IMR-90 (cell line): ENCODE results near the gene URAD. TPM values are rescaled to one million over a fixed set of nuclear protein-coding genes. Genes with fewer than 3 reads are reported as not detected.

ENCODE experiments used
- ATAC-seq: fragments of 200-7000 bp; cut with Tn5 transposase; 2 replicates; pipeline ENCODE4 v1.9.1; 2020; ENCODE audit warnings: low read depth, mild to moderate bottlenecking, moderate library complexity
- BruUV-seq: library from RNA; stranded (reverse); fragments of 400-500 nt; replicated peaks from 2 replicates; lab custom pipeline; 2021; lab: Mats Ljungman, UMichigan
- CTCF ChIA-PET: fragments of 300-600 bp; formaldehyde crosslinking; extraction: SDS; loops from one replicate; lab custom pipeline; 2021; ENCODE audit warnings: antibody characterized with exemption; lab: Yijun Ruan, JAX
- POLR2A ChIA-PET: fragments of 300-600 bp; sonication (Branson Sonifier 250); formaldehyde crosslinking; loops from one replicate; lab custom pipeline; 2022; ENCODE audit warnings: antibody characterized with exemption; ENCODE audit not compliant: unreplicated experiment; lab: Charles Lee
- DNase-seq: peaks from one replicate; pipeline ENCODE4 v3.0.0; 2013
- H2AFZ ChIP-seq: replicated peaks from 2 replicates; pipeline ENCODE3; 2013; ENCODE audit warnings: low read length, mild to moderate bottlenecking; ENCODE audit not compliant: poor library complexity
- H2AK5ac ChIP-seq: 2 replicates; pipeline ENCODE4 v1.6.1; 2013; ENCODE audit warnings: low read depth, low read length, inconsistent platforms
- H2AK9ac ChIP-seq: replicated peaks from 2 replicates; pipeline ENCODE3; 2013; ENCODE audit warnings: mild to moderate bottlenecking, low read depth, low read length, moderate library complexity; ENCODE audit not compliant: poor library complexity
- H2BK120ac ChIP-seq: 2 replicates; pipeline ENCODE4 v1.6.1; 2013; ENCODE audit warnings: low read depth, low read length, inconsistent platforms
- H2BK15ac ChIP-seq: 3 replicates; pipeline ENCODE4 v1.6.1; 2013; ENCODE audit warnings: low read depth, low read length, inconsistent platforms
- H2BK20ac ChIP-seq: 2 replicates; pipeline ENCODE4 v1.6.1; 2013; ENCODE audit warnings: low read depth, mild to moderate bottlenecking, inconsistent platforms, low read length, moderate library complexity
- H2BK5ac ChIP-seq: 2 replicates; pipeline ENCODE4 v1.6.1; 2013; ENCODE audit warnings: mild to moderate bottlenecking, low read depth, low read length, inconsistent platforms; ENCODE audit not compliant: poor library complexity, severe bottlenecking
- H3K14ac ChIP-seq: replicated peaks from 2 replicates; pipeline ENCODE4 v1.6.1; 2013; ENCODE audit warnings: low read depth, low read length, inconsistent platforms
- H3K18ac ChIP-seq: 2 replicates; pipeline ENCODE4 v1.6.1; 2013; ENCODE audit warnings: low read depth, low read length, control low read depth
- H3K23ac ChIP-seq: 2 replicates; pipeline ENCODE4 v1.6.1; 2013; ENCODE audit warnings: low read depth, low read length, inconsistent platforms
- H3K27ac ChIP-seq: 2 replicates; pipeline ENCODE4 v1.5.1; 2013; ENCODE audit warnings: mild to moderate bottlenecking, control low read depth, low read length; ENCODE audit not compliant: insufficient read depth
- H3K27me3 ChIP-seq: 2 replicates; pipeline ENCODE4 v1.6.1; 2013; ENCODE audit warnings: low read length; ENCODE audit not compliant: control insufficient read depth, insufficient read depth
- H3K36me3 ChIP-seq: 2 replicates; pipeline ENCODE4 v1.6.1; 2013; ENCODE audit warnings: low read length, mixed read lengths; ENCODE audit not compliant: control insufficient read depth, insufficient read depth
- H3K4ac ChIP-seq: 2 replicates; pipeline ENCODE4 v1.6.1; 2013; ENCODE audit warnings: low read depth, low read length, inconsistent platforms
- H3K4me1 ChIP-seq: 2 replicates; pipeline ENCODE4 v1.6.1; 2013; ENCODE audit warnings: low read length, mixed read lengths; ENCODE audit not compliant: control insufficient read depth, insufficient read depth
- H3K4me2 ChIP-seq: 2 replicates; pipeline ENCODE4 v1.6.1; 2013; ENCODE audit warnings: low read depth, mild to moderate bottlenecking, control low read depth, low read length, moderate library complexity
- H3K4me3 ChIP-seq: 2 replicates; pipeline ENCODE4 v1.5.1; 2013; ENCODE audit warnings: low read depth, mild to moderate bottlenecking, control low read depth, low read length, moderate library complexity; ENCODE audit not compliant: insufficient read depth
- H3K56ac ChIP-seq: 2 replicates; pipeline ENCODE4 v1.6.1; 2013; ENCODE audit warnings: low read length, inconsistent platforms; ENCODE audit not compliant: insufficient read depth; ENCODE audit errors: extremely low read depth
- H3K79me1 ChIP-seq, 2 experiments: 2 replicates each; pipeline ENCODE4 v1.6.1; 2013; ENCODE audit warnings: low read length in 2 of 2, inconsistent platforms in 1 of 2, low read depth in 1 of 2
- H3K9ac ChIP-seq: 2 replicates; pipeline ENCODE4 v1.6.1; 2013; ENCODE audit warnings: low read depth, low read length, control low read depth
- H3K9me1 ChIP-seq: 2 replicates; pipeline ENCODE4 v1.6.1; 2013; ENCODE audit warnings: low read length, inconsistent platforms; ENCODE audit not compliant: insufficient read depth
- H3K9me3 ChIP-seq: 2 replicates; pipeline ENCODE4 v1.6.1; 2013; ENCODE audit warnings: low read length; ENCODE audit not compliant: control insufficient read depth, insufficient read depth
- H4K20me1 ChIP-seq: 2 replicates; pipeline ENCODE4 v1.6.1; 2013; ENCODE audit warnings: low read length, inconsistent platforms; ENCODE audit not compliant: insufficient read depth
- H4K5ac ChIP-seq: 2 replicates; pipeline ENCODE4 v1.6.1; 2013; ENCODE audit warnings: mild to moderate bottlenecking, low read depth, low read length, control low read depth
- H4K8ac ChIP-seq, 2 experiments: 2 replicates each; pipeline ENCODE4 v1.6.1; 2013; ENCODE audit warnings: low read depth in 2 of 2, low read length in 2 of 2, control low read depth in 1 of 2, inconsistent platforms in 1 of 2
- H4K91ac ChIP-seq: 2 replicates; pipeline ENCODE4 v1.6.1; 2013; ENCODE audit warnings: low read depth, low read length, inconsistent platforms; ENCODE audit not compliant: insufficient read depth
- CHD1 ChIP-seq: IDR thresholded peaks from 2 replicates; pipeline ENCODE4 v1.6.1; 2012; ENCODE audit warnings: low read depth, low read length, improper control_type of control experiment
- RAD21 ChIP-seq: IDR thresholded peaks from 2 replicates; pipeline ENCODE4 v1.6.1; 2012; ENCODE audit warnings: low read length, improper control_type of control experiment
- RFX5 ChIP-seq: IDR thresholded peaks from 2 replicates; pipeline ENCODE4 v1.8.0; 2012; ENCODE audit warnings: low read depth, mild to moderate bottlenecking, low read length, moderate library complexity
- WGBS, 2 experiments: methylation state at CpG; one replicate each; pipeline versions ENCODE4 v1.1.5 to v1.1.7; 2013; ENCODE audit warnings: missing lambda C conversion rate in 2 of 2; ENCODE audit not compliant: insufficient read length in 1 of 2; ENCODE audit errors: extremely low coverage in 2 of 2; 5-methylcytosine and 5-hydroxymethylcytosine counted together
- dilution Hi-C: fragments of 300-500 bp; cut with HindIII; formaldehyde crosslinking; loops from one replicate; pipeline ENCODE4 v1.14.3; 2018; ENCODE audit warnings: low sequenced_read_pairs; ENCODE audit not compliant: unreplicated experiment
- in situ Hi-C: fragments of 300-500 bp; cut with MboI; formaldehyde crosslinking; loops from 3 replicates; pipeline ENCODE4 v1.14.3; 2019; ENCODE audit warnings: low sequenced_read_pairs, inconsistent platforms, mixed read lengths
- intact Hi-C: fragments of 100-400 bp; cut with micrococcal nuclease; formaldehyde crosslinking; loops from 2 replicates; pipeline ENCODE4 v1.10.0; 2022
- polyA plus RNA-seq, 3 experiments: library from polyadenylated mRNA; depleted of rRNA; stranded (reverse); fragments of >200 nt; gene quantifications; 2 replicates each; pipeline ENCODE4 v1.2.3, GENCODE V29; 2012; ENCODE audit warnings: low replicate concordance in 1 of 3
- total RNA-seq: library from RNA; depleted of rRNA; stranded (reverse); fragments of >200 nt; gene quantifications from 2 replicates; pipeline ENCODE4 v1.2.3, GENCODE V29; 2012

Gene URAD
- total and polyA plus RNA-seq, 2 of the 4 experiments (the other 2 are of a cell fraction): not detected

DNA sequence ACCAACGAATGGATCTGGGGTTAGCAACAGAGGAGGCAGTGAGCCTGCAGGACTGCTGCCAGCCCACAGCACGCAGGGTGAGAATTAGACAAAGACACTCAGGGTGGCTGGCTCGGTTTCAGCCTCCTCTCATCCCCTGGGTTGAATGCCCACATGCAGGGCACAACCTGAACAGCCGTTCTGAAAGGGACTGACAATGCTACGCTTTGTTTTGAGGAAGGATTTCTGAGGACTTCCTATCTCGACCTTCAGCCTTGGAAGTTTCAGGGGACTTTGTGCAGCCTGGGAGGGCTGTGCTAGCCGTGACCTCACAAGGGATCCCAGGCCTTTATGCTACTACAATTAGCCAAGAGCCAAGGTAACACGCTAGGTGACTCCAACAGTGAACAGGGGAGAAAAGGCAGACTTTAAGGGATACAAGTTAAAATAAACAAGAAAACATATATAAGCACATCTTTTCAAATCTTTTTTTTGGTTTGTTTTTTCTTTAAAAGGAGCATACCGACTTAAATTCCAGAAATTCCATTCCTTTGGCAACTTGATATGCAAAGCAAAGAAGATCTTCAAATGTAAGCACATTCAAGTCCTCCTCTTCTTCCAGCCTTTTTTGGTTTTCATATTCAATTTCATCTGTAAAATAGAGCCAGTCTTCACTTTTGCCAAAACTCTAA is 34.5 kb upstream of the URAD start:
- peaks cover 8% of the 10 kb centered on the region for H3K4me1 ChIP-seq
- peaks cover 6% of the 10 kb centered on the region; the same call in 1 of the 2 replicates for H3K27me3 ChIP-seq
- H3K4ac ChIP-seq: peak overlapping the region; percentile 74
- peak overlapping the region; percentile 76 for H2AFZ ChIP-seq
- intact Hi-C loops (no loop called here), in situ Hi-C loops (no loop called here), dilution Hi-C loops (no loop called here)
- peak overlapping the region; percentile 30; the same call in 1 of the 2 replicates for H2AK5ac ChIP-seq
- H4K20me1 ChIP-seq: no peaks in the 10 kb centered on the region
- H4K91ac ChIP-seq: peak overlapping the region; percentile 92
- peaks cover 6% of the 10 kb centered on the region; the same call in 1 of the 2 replicates for H3K9me1 ChIP-seq
- H3K9ac ChIP-seq: 0 out of 2 replicates have a peak overlapping the region, but pooled peaks have one; percentile 13
- POLR2A ChIA-PET: no interaction called here
- H3K36me3 ChIP-seq: no peaks in the 10 kb centered on the region
- no peak for TF ChIP-seq RFX5
- no peak for TF ChIP-seq RAD21
- no peak for TF ChIP-seq CHD1
- H4K8ac ChIP-seq: peak overlapping the region; percentile 48 to 79; a peak in 3 of 4 replicates
- H3K56ac ChIP-seq: peak overlapping the region; percentile 41; the same call in 1 of the 2 replicates
- WGBS, 2 experiments: 36% methylated on average over 2 of the region's 9 CpGs; no CpG with 5 or more reads in 1 of the 2 experiments
- CTCF ChIA-PET: no interaction called here
- peak overlapping the region; percentile 84; the same call in 1 of the 2 replicates for H3K14ac ChIP-seq
- H2BK15ac ChIP-seq: peak overlapping the region; percentile 72; the same call in 2 of the 3 replicates
- no peak overlapping the region for H3K4me3 ChIP-seq
- H2BK5ac ChIP-seq: peak overlapping the region; percentile 81
- ATAC-seq: peak; percentile 80
- peak overlapping the region; percentile 73 for H4K5ac ChIP-seq
- peak overlapping the region; percentile 92 for H2BK120ac ChIP-seq
- H2BK20ac ChIP-seq: peak overlapping the region; percentile 90
- peak; percentile 46 for DNase-seq
- no TSS peak for BruUV-seq
- peak overlapping the region; percentile 30 for H3K23ac ChIP-seq
- H3K4me2 ChIP-seq: peak overlapping the region; percentile 65
- no peaks in the 10 kb centered on the region for H3K79me1 ChIP-seq
- no peaks in the 10 kb centered on the region for H3K9me3 ChIP-seq
- H3K18ac ChIP-seq: peak overlapping the region; percentile 79
- H3K27ac ChIP-seq: peak overlapping the region; percentile 54
- peak overlapping the region; percentile 47 for H2AK9ac ChIP-seq
